T-helper 2 cell treated with Interferon-gamma antibody and Interleukin-4, amounts not matched to agents 100 ng/mL and 5 ng/mL, for 36 hours (primary cell): ENCODE results near the gene EPS8L1. TPM values are rescaled to one million over a fixed set of nuclear protein-coding genes. Genes with fewer than 3 reads are reported as not detected.
"Not testable (repeated sequence)": the region's sequence is repeated elsewhere in the genome, so short reads cannot be mapped to it uniquely, and the experiment has no call there.

Experiments used
- intact Hi-C: fragments of 100-400 bp; cut with micrococcal nuclease; formaldehyde crosslinking; loops from one replicate; pipeline ENCODE4 v1.15.1; 2023
- total RNA-seq: library from RNA; stranded (reverse); gene quantifications from 2 replicates; pipeline ENCODE4 v1.2.3, GENCODE V29; 2022

EPS8L1 gene
- total RNA-seq, 1 donor from 2014 or later, result 4.8 TPM

DNA sequence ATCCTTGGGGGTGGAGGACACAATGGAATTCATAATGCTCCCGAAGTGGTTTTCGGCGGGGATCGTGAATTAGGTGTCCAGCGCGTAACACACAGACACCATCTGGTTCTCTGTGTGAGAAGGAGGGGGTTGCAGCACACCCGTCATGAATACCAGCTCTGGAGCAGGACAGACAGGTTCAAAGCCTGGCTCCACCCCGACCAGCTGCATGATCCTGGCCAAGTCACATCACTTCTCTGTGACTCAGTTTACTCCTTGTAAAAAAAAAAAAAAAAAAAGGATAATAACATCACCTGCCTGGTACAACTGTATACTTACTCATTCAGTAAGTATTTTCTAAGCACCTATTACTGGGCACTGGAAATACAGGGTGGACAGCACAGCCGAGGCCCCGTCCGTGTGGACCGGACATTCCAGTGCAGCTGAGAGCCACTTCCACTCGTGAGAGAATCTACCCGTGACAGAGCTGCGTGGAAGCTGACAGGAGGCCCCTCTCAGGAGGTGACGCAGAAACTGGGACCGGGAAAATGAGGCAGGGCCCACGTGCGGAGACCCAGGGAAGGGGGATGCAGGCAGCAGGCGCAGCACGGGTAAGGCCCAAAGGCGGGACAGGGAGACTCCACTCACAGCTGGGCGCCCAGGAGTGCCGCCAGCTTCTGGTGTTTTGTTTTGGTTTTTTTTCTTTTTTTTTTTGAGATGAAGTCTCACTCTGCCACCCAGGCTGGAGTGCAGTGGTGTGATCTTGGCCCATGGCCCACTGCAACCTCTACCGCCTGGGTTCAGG is 24.7 kb upstream of the EPS8L1 start:
- intact Hi-C loops, result no loop called here

DNA sequence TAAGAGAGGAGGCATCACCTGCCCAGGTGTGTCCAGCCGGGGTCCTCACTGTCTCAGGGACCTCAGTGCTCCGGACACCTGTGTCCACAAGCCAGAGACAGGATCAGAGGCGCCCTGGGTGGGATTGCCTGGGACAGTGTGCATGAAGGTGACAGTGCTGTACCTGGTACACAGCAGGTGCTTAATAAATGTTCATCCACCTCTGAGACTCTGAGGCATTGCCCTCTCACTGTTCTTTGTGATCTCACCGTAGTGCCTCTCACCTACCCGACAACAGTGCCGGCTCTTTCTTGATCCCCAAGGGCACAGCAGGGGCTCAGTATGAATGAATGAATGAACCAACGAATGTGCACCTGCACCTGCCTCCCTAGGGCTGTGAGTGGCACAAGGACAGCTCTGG is 21.9 kb upstream of the EPS8L1 start:
- intact Hi-C loops, result no loop called here

DNA sequence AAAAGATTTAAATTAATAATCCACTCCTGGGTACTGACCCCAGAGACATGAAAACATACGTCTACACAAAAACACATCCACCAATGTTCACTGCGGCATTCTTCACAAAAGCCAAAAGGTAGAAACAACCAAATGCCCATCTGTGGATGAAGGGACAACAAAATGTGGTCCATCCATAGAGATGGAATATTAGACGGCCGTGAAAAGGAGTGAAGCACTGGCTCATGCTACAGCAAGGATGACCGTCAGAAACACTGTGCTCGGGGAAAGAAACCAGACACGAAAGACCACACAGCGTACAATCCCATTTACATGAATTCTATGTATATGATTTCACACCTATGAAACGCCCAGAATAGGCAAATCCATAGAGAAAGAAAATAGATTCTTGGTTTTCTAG is 18.8 kb upstream of the EPS8L1 start:
- intact Hi-C loops, result loop anchor here (1.0 kb wide), 1 partner anchor 9 kb away; no protein-coding TSS in a partner anchor

DNA sequence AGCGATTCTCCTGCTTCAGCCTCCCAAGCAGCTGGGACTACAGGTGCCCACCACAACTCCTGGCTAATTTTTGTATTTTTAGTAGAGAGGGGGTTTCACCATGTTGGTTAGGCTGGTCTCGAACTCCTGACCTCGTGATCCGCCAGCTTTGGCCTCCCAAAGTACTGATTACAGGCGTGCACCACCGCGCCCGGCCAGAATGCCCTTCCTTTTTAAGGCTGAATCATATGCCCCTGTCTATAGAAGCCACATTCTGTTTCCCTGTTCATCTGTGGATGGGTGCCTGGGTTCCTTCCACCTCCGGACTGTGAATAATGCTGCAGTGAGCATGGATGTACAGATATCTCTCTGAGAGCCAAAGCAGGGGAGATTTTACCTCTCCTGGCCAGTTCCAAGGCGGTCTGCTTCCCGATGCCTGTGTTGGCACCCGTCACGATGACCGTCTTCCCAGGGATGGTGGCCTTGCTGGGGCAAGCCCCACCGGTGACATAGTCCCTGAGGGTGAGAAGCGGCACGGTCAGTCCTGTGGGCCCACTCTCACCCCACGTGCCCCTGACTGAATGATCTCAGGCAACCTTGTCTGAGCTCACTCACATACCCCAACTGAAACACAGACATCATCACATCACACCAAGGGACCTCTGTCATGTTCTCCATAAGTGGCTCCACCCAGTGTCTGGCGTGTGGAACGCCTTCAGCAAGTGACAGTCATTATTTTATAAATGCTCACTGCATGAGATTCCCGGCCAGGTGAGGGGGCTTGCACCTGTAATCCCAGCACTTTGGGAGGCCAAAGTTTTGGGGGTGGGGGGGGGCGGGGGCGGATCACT is 16.7 kb upstream of the EPS8L1 start:
- intact Hi-C loops, result no loop called here

DNA sequence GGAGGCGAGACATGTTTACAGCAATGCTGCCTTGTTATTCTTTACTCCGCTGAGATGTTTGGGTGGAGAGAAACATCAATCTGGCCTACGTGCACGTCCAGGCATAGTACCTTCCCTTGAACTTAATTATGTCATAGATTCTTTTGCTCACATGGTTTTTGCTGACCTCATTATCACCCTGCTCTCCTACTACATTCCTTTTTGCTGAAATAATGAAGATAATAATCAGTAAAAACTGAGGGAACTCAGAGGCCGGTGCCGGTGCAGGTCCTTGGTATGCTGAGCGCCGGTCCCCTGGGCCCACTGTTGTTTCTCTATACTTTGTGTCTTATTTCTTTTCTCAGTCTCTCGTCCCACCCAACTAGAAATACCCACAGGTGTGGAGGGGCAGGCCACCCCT is 15.4 kb upstream of the EPS8L1 start:
- intact Hi-C loops, result not testable (repeated sequence)

DNA sequence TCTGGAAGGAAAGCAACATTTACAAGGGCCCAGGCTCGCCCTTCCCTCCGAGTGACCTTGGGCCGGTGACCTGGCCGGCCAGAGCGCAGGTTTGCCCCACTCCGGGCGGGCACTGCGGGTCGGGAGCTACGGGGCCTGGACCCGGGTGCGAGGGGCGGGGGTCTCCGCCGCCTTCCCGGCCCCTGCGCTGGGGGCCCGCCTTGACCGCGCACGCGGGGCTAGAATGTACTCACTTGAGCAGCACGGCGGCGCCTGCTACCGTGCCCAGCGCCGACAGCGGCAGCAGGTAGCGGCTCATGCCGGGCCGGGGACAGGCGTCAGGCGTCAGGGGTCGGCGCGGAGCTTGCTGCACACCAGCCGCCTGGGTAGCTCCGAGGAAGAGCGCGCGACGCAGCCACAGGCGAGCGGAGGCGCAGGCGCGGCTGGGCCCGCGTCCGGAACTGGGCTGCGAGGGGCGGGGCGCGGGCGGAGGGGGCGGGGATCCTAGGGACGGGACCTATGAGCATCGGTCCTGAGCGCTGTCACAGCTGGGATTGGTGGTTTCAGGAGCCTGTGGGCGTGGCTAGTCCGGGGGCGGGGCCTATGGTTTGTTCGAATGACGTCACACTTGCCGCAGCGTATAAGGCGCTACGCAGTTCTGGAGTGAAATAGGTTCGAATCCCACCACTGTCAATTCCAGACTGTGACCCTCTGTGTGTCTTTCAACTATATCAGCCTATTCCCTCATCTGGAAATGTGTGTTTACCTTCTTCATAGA is 12.8 kb upstream of the EPS8L1 start, which contains the start of gene RDH13:
Gene RDH13, minus strand, starts transcription at position 414 of the 757 bp plus-strand sequence. Its CDS starts 116 bp downstream, at position 298.
- intact Hi-C loops, result loop anchor here (1.0 kb wide), 1 partner anchor 17 kb away; no protein-coding TSS in a partner anchor

DNA sequence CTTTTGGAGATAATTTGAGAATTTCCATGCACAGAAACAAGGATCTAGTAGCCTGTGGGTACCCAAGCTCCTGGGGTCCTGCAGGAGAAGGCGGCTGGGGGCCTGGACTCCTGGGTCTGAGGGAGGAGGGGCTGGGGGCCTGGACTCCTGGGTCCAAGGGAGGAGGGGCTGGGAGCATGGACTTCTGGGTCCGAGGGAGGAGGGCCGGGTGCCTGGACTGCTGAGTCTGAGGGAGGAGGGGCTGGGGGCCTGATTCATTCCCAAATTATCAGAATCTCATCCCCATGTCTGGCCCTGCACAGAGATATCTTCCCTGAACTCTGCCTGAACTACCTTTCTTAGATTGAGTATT is 12.2 kb upstream of the EPS8L1 start:
- intact Hi-C loops, result loop anchor here (1.0 kb wide), 1 partner anchor 17 kb away; no protein-coding TSS in a partner anchor

DNA sequence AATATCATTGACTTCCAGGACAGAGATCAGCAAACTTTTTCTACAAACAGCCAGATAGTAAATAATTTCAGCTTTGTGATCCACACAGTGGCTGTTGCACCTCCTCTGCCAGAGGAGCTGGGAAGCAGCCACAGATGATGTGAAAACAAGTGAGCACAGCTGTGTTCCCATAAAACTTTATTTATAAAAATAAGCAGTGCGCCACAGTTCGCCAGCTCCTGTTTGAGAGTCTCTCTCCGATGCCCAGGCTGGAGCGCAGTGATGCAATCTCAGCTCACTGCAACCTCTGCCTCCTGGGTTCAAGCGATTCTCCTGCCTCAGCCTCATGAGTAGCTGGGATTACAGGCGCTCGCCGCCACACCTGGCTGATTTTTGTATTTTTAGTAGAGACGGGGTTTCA is 10.2 kb upstream of the EPS8L1 start:
- intact Hi-C loops, result not testable (repeated sequence)

DNA sequence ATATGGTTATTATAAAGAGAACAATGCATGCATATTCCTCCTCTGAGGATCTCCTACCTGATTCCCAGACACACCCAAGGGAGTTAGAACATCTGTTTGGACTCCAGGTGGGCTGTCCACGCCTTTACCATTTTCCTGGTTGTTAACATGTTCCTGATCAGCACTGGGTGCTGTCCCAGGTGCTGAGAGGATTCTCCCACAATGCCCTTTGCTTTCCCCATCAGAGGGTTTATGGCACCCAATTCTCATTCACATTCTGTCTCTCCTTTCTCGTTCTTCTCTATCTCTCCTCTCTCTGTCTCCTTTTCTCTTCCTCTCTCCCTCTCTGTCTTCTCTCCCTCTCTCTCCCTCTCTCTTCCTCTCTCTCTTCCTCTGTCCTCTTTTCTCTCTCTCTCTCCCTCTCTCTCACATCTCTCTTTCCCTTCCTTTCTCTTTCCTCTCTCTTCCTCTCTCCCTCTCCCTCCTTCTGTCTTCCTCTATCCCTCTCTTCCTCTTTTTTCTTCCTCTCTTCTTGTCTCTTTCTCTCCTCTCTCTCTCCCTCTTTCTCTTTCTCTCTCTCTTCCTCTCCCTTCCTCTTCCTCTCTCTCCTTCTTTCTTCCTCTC is 9.5 kb upstream of the EPS8L1 start:
- intact Hi-C loops, result no loop called here

DNA sequence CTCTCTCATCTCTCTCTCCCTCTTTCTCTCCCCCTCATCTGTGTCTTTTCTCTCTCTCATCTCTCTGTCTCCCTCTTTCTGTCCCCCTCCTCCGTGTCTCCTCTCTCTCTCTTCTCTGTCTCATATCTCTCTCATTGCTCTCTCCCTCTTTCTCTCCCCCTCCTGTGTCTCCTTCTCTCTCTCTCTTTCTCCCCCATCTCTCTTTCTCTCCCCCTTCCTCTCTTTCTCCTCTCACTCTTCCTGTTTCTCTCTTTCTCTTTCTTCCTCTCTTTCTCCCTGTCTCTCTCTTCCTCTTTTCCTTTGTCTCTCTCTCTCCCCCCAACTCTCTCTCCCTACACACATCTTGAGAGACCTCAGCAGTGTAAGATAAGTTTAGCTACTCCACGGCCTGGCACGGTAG is 7.8 kb upstream of the EPS8L1 start:
- intact Hi-C loops, result loop anchor here (2.0 kb wide), 1 partner anchor 61 kb away; no protein-coding TSS in a partner anchor

DNA sequence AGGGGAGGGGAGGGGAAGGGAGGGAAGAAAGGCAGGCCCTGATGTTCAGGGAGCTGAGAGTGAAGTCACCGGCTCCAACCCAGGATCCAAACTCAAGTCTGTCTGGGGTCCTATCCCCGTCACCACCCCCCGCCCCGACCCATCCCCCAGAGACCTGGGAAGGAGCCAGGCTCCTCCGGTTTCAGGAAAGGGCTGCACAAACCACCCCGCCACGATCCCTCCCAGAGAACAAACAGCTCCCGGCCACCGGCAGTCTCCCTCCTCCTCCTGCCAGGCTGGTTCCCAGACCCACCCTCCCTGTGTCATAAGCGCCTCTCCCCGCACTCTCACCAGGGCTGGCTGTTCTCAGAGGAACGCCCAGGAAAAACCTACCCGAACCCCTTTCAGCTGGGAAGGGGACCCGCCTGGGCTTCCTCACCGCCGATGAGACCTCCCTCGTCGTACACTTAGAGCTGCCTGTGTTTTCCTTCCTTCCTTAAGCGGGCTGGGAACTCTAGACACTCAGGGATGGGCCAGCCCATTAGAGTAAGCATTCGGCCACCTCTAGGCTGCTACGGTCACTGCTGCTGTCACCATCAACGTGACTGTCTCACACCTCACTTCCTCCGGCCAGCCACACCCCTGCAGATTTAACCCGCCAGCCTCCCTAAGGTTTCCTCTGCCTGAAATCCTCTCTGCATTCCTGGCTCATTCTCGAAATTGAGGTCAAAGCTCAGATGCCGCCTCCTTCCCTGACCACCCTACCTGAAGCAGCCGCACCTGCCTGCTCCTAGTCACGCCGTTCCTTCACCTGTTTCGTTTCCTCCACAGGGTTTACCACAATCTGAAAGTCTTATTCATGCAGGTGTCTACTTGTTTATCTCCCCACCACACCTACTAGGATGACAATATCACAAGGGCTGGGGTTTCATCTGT is 6.5 kb upstream of the EPS8L1 start:
- intact Hi-C loops, result loop anchor here (2.0 kb wide), 1 partner anchor 62 kb away; no protein-coding TSS in a partner anchor

DNA sequence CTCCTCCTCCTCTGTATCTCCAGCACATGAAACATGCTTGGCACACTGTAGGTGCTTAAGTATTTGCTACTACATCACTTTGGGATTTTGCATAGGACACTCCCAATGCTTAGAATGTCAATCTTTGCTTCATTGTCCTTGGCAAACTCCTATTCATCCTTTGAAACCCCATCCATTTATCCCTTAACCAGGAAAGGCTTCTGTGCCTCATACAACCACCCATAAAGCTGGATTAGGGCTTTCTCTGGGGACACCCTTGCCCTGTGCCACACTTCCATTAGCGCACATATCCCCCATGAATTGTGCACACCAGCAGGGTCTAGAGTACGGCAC is 5.8 kb upstream of the EPS8L1 start:
- intact Hi-C loops, result loop anchor here (2.0 kb wide), 1 partner anchor 63 kb away; no protein-coding TSS in a partner anchor

DNA sequence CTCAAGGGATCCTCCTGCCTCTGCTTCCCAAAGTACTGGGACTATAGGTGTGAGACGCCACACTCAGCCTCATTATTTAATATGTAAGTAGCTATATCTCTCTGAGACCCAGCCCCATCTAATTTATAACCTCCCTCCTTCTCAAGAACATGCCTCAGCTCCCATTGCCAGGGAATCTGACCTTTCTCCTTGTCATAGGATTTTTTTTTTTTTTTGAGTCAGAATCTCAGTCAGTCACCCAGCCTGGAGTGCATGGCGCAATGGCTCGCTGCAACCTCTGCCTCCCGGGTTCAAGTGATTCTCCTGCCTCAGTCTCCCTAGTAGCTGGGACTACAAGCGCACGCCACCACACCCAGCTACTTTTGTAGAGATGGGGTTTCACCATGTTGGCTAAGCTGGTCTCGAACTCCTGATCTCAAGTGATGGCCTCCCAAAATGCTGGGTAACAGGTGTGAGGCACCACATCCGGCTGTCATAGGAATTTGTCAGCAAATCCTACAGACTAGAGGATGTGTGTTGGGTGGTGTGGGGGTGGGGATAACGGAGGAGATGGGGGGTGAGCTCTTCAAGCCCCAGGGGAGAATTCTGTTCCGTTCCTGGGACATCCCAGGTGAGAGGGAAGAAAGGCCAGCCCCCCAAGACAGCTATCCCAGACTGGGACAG is 5.1 kb upstream of the EPS8L1 start:
- intact Hi-C loops, result no loop called here

DNA sequence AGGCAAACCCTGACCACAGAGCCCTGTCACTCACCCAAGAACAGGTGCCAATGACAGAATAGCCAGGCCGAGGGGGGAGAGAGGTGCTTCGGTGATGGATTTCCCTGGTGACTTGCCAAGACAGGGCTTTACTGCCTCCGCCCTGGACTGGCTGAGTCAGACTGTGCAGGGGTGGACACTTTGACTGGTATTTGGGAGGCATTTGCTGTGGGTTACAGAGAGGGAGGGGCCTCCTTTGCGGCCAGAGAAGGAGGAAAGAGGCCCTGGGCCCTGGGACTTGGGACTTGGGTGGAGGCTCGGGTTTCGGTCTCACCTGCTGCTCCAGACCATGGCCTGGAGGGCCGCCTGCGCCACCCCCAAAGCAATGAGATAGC is 4.6 kb upstream of the EPS8L1 start:
- intact Hi-C loops, result no loop called here

DNA sequence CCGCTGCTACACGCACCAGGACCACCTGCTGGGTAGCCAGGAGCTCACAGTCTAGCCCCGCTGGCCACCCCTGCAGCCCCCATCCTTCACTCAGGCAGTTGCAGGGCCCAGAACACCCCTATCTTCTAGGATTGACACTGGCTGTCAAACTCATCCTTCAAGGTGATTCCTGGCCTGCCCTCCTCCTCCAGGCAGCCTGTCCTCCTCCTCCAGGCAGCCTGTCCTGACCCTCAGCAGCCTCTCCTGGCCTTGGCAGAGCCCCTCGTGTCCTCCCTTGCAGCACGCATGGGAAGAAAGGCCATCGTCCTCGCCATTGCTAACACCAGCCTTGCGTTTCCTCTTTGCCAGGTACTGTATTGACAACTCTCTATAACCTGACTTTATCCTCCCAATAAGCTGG is 3.8 kb upstream of the EPS8L1 start:
- intact Hi-C loops, result no loop called here

DNA sequence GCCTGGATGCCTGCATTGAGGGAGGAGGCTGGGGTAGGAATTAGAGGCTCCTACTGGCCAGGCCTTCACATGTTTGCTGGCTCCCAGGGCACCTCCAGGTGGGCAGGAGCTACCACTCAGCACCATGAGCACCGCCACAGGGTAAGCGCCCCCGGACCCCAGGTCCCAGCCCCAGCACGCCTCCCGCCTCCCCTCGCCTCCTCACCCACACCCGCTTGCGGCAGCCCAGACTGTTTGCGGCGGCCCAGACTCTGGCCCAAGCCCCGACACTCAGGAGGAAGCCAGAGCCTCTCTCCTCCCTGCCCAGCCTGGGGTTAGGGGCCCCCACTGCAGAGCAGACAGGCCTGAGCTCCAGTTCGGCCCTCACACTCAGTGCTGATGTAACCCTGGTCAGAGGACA is 652 bp downstream of the EPS8L1 start:
- intact Hi-C loops, result no loop called here

DNA sequence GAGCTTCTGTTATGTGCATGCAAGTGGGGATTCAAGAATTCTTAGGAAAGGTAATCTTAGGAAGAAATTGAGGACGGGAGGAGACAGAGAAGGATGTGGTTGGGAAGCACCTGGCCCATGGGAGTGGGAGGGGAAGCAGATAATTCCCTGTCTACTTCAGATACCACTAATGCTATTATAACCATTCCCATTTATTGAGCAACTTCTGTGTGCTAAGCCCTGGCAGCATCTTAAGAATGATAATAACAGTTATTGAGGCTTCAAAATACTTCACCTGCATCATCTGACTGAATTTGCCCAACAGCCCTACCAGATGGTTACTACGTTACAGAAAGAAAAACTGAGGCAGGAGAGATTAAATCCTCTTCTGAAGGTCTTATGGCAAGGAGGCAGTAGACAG is 1.4 kb downstream of the EPS8L1 start:
- intact Hi-C loops, result no loop called here

DNA sequence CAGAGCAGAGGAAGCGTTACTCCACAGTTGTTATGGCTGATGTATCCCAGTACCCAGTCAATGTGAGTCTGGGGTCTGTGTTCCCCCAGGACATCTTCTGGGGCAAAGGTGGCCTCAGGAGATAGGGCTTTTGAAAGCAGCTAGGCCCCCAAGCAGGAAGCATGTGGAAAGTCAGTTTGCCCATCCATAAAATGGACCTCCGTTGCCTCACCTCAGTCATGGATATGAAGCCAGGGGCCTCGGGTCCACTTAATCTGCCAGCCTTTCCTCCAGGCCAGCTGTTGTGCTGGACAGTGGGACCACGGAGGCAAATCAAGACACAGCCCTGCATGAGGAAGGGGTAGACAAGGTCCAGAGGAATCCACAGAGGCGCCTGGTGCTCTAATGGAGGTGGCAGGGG is 3.3 kb downstream of the EPS8L1 start:
- intact Hi-C loops, result no loop called here

DNA sequence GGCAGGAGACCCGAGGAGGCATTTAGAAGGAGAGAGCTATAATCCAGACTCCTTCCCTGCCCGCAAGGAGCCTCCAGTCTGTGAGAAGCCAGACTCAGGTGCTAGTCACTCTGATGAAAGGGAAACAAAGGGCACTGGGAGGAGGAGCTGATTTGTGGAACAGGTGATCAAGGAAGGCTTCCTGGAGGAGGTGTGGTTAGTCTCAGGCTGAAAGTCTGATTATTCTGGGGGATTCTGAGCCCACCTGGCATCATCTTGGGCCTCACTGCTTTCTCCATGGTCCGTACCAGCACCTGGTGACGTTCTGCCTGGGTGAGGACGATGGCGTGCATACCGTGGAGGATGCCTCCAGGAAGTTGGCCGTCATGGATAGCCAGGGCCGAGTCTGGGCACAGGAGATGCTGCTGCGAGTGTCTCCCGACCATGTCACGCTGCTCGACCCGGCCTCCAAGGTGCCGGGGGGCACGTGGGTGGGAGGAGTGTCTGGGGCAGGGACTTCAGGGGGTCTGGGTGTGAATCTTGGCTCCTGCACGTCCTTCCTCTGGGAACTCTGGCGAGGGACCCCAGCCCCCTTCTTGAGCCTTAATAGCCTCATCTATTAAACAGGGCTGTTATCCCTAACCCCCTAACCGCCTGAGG is 3.9 kb downstream of the EPS8L1 start:
- intact Hi-C loops, result loop anchor here (1.0 to 10.0 kb wide), 4 partner anchors 16 to 575 kb away; partner anchors contain the start of genes DNAAF3, PPP1R12C, RDH13 and U2AF2
